Measurements from ENCODE around the gene CDC42BPA.

- no peak for TF ChIP-seq CTCF (IDR thresholded peaks at IDR 0.05)
- no peak for TF ChIP-seq POLR2AphosphoS5 (IDR thresholded peaks at IDR 0.05)
- TF ChIP-seq POLR2A (IDR thresholded peaks at IDR 0.05): no peak
Observed at GRCh38 chr1:226994586-226995364, 323.5 kb downstream of the CDC42BPA start.
